Neuronal stem cell (in vitro differentiated cells): ENCODE results near the gene RAVER2.
"Not testable (repeated sequence)": the region's sequence is repeated elsewhere in the genome, so short reads cannot be mapped to it uniquely, and the experiment has no call there.

Source experiments
- DNase-seq: peaks from one replicate; pipeline ENCODE4 v3.0.0-alpha.2; 2013; ENCODE audit warnings: low spot score
- H2AFZ ChIP-seq: one replicate; pipeline ENCODE4 v1.6.1; 2013; ENCODE audit warnings: mild to moderate bottlenecking, low read length, inconsistent platforms
- H2AK5ac ChIP-seq: 2 replicates; pipeline ENCODE4 v1.6.1; 2013; ENCODE audit warnings: low read depth, mild to moderate bottlenecking, inconsistent platforms, low read length, moderate library complexity, mixed read lengths
- H2BK120ac ChIP-seq: 2 replicates; pipeline ENCODE4 v1.6.1; 2013; ENCODE audit warnings: low read depth, mild to moderate bottlenecking, inconsistent platforms, low read length, moderate library complexity, mixed read lengths
- H2BK12ac ChIP-seq: one replicate; pipeline ENCODE4 v1.6.1; 2013; ENCODE audit warnings: low read length, inconsistent platforms
- H2BK15ac ChIP-seq: 2 replicates; pipeline ENCODE4 v1.6.1; 2013; ENCODE audit warnings: mild to moderate bottlenecking, low read length, inconsistent platforms, mixed read lengths
- H2BK5ac ChIP-seq: one replicate; pipeline ENCODE4 v1.6.1; 2013; ENCODE audit warnings: inconsistent platforms, mild to moderate bottlenecking, low read length, moderate library complexity
- H3K14ac ChIP-seq: one replicate; pipeline ENCODE4 v1.6.1; 2013; ENCODE audit warnings: low read length, inconsistent platforms
- H3K18ac ChIP-seq: 2 replicates; pipeline ENCODE4 v1.6.1; 2013; ENCODE audit warnings: low read length, inconsistent platforms
- H3K23ac ChIP-seq: 2 replicates; pipeline ENCODE4 v1.6.1; 2013; ENCODE audit warnings: low read depth, mild to moderate bottlenecking, mixed read lengths, low read length, inconsistent platforms; ENCODE audit not compliant: poor library complexity
- H3K27ac ChIP-seq: replicated peaks from 3 replicates; pipeline ENCODE4 v1.5.1; 2013; ENCODE audit warnings: low read length, inconsistent platforms
- H3K27me3 ChIP-seq, 3 experiments: 2 replicates each; pipeline ENCODE4 v1.6.1; 2013; ENCODE audit warnings: low read length in 3 of 3, mild to moderate bottlenecking in 2 of 3, inconsistent platforms in 1 of 3, low read depth in 1 of 3, mixed read lengths in 1 of 3, moderate library complexity in 1 of 3; ENCODE audit not compliant: control insufficient read depth in 3 of 3, insufficient read depth in 3 of 3
- H3K36me3 ChIP-seq, 2 donors: replicated peaks in 1 of 2; 2 replicates each; pipeline ENCODE4 v1.6.1; 2013; ENCODE audit warnings: low read length in 2 of 2; ENCODE audit not compliant: control insufficient read depth in 2 of 2, insufficient read depth in 2 of 2
- H3K4ac ChIP-seq: 2 replicates; pipeline ENCODE4 v1.6.1; 2013; ENCODE audit warnings: inconsistent platforms, mild to moderate bottlenecking, low read length, moderate library complexity
- H3K4me1 ChIP-seq, 2 donors: 1 replicate in 1 of 2; 2 replicates in 1 of 2; pipeline ENCODE4 v1.6.1; 2013; ENCODE audit warnings: low read length in 2 of 2, low read depth in 1 of 2; ENCODE audit not compliant: control insufficient read depth in 2 of 2, insufficient read depth in 1 of 2
- H3K4me2 ChIP-seq: one replicate; pipeline ENCODE4 v1.6.1; 2013; ENCODE audit warnings: mild to moderate bottlenecking, low read length, inconsistent platforms; ENCODE audit not compliant: insufficient read depth, poor library complexity, severe bottlenecking
- H3K4me3 ChIP-seq, 2 donors: 2 replicates each; pipeline ENCODE4 v1.5.1; 2013; ENCODE audit warnings: low read length in 2 of 2, mild to moderate bottlenecking in 2 of 2, inconsistent platforms in 1 of 2, moderate library complexity in 1 of 2
- H3K79me1 ChIP-seq: one replicate; pipeline ENCODE4 v1.6.1; 2013; ENCODE audit warnings: low read depth, mild to moderate bottlenecking, inconsistent platforms, low read length, moderate library complexity
- H3K9ac ChIP-seq: one replicate; pipeline ENCODE4 v1.6.1; 2013; ENCODE audit warnings: mild to moderate bottlenecking, low read depth, low read length, inconsistent platforms; ENCODE audit not compliant: poor library complexity
- H3K9me3 ChIP-seq, 2 donors: replicated peaks in 1 of 2; 2 replicates each; pipeline versions ENCODE3 to v1.6.1; 2013; ENCODE audit warnings: low read length in 2 of 2, mild to moderate bottlenecking in 2 of 2, inconsistent platforms in 1 of 2, low read depth in 1 of 2, mixed read lengths in 1 of 2, moderate library complexity in 1 of 2; ENCODE audit not compliant: control insufficient read depth in 2 of 2, insufficient read depth in 1 of 2
- H4K8ac ChIP-seq: one replicate; pipeline ENCODE4 v1.6.1; 2013; ENCODE audit warnings: low read depth, mild to moderate bottlenecking, inconsistent platforms, low read length, moderate library complexity
- H4K91ac ChIP-seq: one replicate; pipeline ENCODE4 v1.6.1; 2013; ENCODE audit warnings: low read length, low read depth, mild to moderate bottlenecking, inconsistent platforms; ENCODE audit not compliant: poor library complexity
- WGBS, 2 donors: extraction: QIAGEN DNeasy Blood & Tissue Kit; methylation state at CpG; one replicate each; pipeline ENCODE4 v1.1.7; 2013; ENCODE audit warnings: missing lambda C conversion rate in 2 of 2, mixed read lengths in 1 of 2; ENCODE audit not compliant: insufficient read length in 2 of 2, insufficient replicate concordance in 1 of 2; ENCODE audit errors: extremely low coverage in 2 of 2; 5-methylcytosine and 5-hydroxymethylcytosine counted together

RAVER2 gene

GRCh38 chr1:64701071-64701470 is 43.8 kb upstream of the RAVER2 start:
- no peak overlapping the region for H3K23ac ChIP-seq
- H3K9ac ChIP-seq = no peak overlapping the region
- no peak overlapping the region for H2BK120ac ChIP-seq
- H2BK12ac ChIP-seq = no peak overlapping the region
- H3K27me3 ChIP-seq = no peaks in the 10 kb centered on the region
- H3K9me3 ChIP-seq = no peaks in the 10 kb centered on the region
- H3K79me1 ChIP-seq = no peaks in the 10 kb centered on the region
- no peak overlapping the region for H2AFZ ChIP-seq
- H3K36me3 ChIP-seq = no peaks in the 10 kb centered on the region
- H4K8ac ChIP-seq = no peak overlapping the region
- no peak overlapping the region for H2BK15ac ChIP-seq
- no peak overlapping the region for H3K4ac ChIP-seq
- no peak overlapping the region for H3K14ac ChIP-seq
- H3K27ac ChIP-seq = no peak overlapping the region
- no peak overlapping the region for H2BK5ac ChIP-seq
- WGBS, 2 donors = no CpG with 5 or more reads among the region's 5 CpGs
- no peak overlapping the region for H3K4me2 ChIP-seq
- DNase-seq = no peak
- peaks cover 6 to 14% of the 10 kb centered on the region in 2 donors for H3K4me1 ChIP-seq
- no peak overlapping the region for H4K91ac ChIP-seq
- H3K4me3 ChIP-seq = no peak overlapping the region
- no peak overlapping the region for H3K18ac ChIP-seq
- H2AK5ac ChIP-seq = no peak overlapping the region

- Histone ChIP-seq H3K4me2 (no peak overlapping the region), H2AFZ (no peak overlapping the region), H2BK12ac (no peak overlapping the region), H3K18ac (no peak overlapping the region), H3K27me3 (no peaks in the 10 kb centered on the region), H3K4me3 (no peak overlapping the region), H2BK15ac (no peak overlapping the region), H3K4ac (no peak overlapping the region), H2BK5ac (no peak overlapping the region), H3K14ac (no peak overlapping the region), H3K79me1 (no peaks in the 10 kb centered on the region), H3K23ac (no peak overlapping the region), H3K4me1 (peaks cover 6 to 14% of the 10 kb centered on the region in 2 donors), H3K36me3 (no peaks in the 10 kb centered on the region), H3K9me3 (no peaks in the 10 kb centered on the region), H4K8ac (no peak overlapping the region), H2AK5ac (no peak overlapping the region), H3K27ac (no peak overlapping the region), H3K9ac (no peak overlapping the region), H4K91ac (no peak overlapping the region), H2BK120ac (no peak overlapping the region)
- DNase-seq = no peak
- WGBS, 2 donors = no CpG with 5 or more reads among the region's 2 CpGs
These were observed 43.0 kb upstream of the RAVER2 start for GRCh38 chr1:64701886-64702285.

- WGBS, 2 donors = no CpG with 5 or more reads among the region's 3 CpGs
- H2BK15ac ChIP-seq = not testable (repeated sequence)
These were observed 42.2 kb upstream of the RAVER2 start for GRCh38 chr1:64702670-64703069.

GRCh38 chr1:64703600-64703999 is 41.3 kb upstream of the RAVER2 start:
- Histone ChIP-seq H3K18ac (no peak overlapping the region), H2AK5ac (no peak overlapping the region), H2BK120ac (no peak overlapping the region), H3K9ac (no peak overlapping the region), H2AFZ (no peak overlapping the region), H3K14ac (no peak overlapping the region), H4K91ac (no peak overlapping the region), H2BK15ac (no peak overlapping the region), H3K4me2 (no peak overlapping the region), H2BK12ac (no peak overlapping the region), H3K4me3 (no peak overlapping the region), H3K4me1 (peaks cover 6 to 14% of the 10 kb centered on the region in 2 donors), H2BK5ac (no peak overlapping the region), H3K36me3 (no peaks in the 10 kb centered on the region), H3K23ac (no peak overlapping the region), H3K9me3 (no peaks in the 10 kb centered on the region), H3K27ac (no peak overlapping the region), H4K8ac (no peak overlapping the region), H3K79me1 (no peaks in the 10 kb centered on the region), H3K27me3 (no peaks in the 10 kb centered on the region), H3K4ac (no peak overlapping the region)
- WGBS, 2 donors = no CpG with 5 or more reads among the region's 2 CpGs
- DNase-seq = no peak

More at GRCh38 chr1:64702670-64703069, 42.2 kb upstream of the RAVER2 start:
- H4K8ac ChIP-seq, H2BK120ac ChIP-seq, H3K9ac ChIP-seq, H3K79me1 ChIP-seq, H3K23ac ChIP-seq, H3K4me3 ChIP-seq, DNase-seq, H3K18ac ChIP-seq, H3K36me3 ChIP-seq, H2AK5ac ChIP-seq, H3K9me3 ChIP-seq, H3K27ac ChIP-seq, H2BK12ac ChIP-seq, H2AFZ ChIP-seq, H2BK5ac ChIP-seq, H3K27me3 ChIP-seq, H3K4ac ChIP-seq, H4K91ac ChIP-seq, H3K14ac ChIP-seq, H3K4me2 ChIP-seq: not testable (repeated sequence)
- H3K4me1 ChIP-seq = peaks cover 6 to 14% of the 10 kb centered on the region in 2 donors
